Measurements from ENCODE around the gene CD28. TPM values are rescaled to one million over a fixed set of nuclear protein-coding genes. Genes with fewer than 3 reads are reported as not detected.
A peak's percentile ranks its signal among the peaks of the same experiment; 100 is the strongest.

The CD28 gene
- total RNA-seq, 6 experiments from 2014 or later, result 0.16 to 1.6 (median 0.46) TPM

DNA sequence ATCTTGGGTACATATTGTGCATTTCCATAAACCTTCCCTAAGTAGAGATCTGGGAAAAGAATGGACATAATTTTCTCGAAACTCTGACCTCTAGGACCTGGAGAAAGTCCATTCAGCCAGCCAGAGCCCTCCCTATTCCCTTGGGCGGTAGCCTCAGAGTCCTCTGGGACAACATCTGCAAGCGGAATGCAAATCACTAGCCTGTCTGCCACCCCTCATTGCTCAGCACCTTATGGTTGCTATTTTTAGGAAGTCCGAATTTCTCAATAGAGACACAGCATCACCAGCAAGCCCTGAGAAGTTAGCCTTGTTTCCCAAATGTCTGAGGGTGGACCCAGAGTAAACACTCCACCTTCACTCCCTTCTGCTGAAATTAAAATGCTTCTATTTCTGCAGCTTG is 17.6 kb upstream of the CD28 start:
- Histone ChIP-seq H3K27ac (no peak overlapping the region), H3K36me3 (no peaks in the 10 kb centered on the region), H3K4me3 (no peak overlapping the region), H3K9me3 (no peaks in the 10 kb centered on the region), H3K27me3 (no peaks in the 10 kb centered on the region), H3K4me1 (peaks cover 0 to 46% (median 0%) of the 10 kb centered on the region in 4 donors)
- TF ChIP-seq, protein P1, sequence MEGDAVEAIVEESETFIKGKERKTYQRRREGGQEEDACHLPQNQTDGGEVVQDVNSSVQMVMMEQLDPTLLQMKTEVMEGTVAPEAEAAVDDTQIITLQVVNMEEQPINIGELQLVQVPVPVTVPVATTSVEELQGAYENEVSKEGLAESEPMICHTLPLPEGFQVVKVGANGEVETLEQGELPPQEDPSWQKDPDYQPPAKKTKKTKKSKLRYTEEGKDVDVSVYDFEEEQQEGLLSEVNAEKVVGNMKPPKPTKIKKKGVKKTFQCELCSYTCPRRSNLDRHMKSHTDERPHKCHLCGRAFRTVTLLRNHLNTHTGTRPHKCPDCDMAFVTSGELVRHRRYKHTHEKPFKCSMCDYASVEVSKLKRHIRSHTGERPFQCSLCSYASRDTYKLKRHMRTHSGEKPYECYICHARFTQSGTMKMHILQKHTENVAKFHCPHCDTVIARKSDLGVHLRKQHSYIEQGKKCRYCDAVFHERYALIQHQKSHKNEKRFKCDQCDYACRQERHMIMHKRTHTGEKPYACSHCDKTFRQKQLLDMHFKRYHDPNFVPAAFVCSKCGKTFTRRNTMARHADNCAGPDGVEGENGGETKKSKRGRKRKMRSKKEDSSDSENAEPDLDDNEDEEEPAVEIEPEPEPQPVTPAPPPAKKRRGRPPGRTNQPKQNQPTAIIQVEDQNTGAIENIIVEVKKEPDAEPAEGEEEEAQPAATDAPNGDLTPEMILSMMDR (IDR thresholded peaks at IDR 0.05), result no peak
- TF ChIP-seq POLR2A (IDR thresholded peaks at IDR 0.05), result no peak
- peak in 2 of 4 donors; percentile 4 to 7 for ATAC-seq
- DNase-seq, result no peak
- intact Hi-C loops (cut with DNase I), result no loop called here
- 35% methylated on average over 4 of the region's 4 CpGs for WGBS (ENCODE audit: insufficient coverage, low coverage, low lambda C conversion rate, missing lambda C conversion rate)

DNA sequence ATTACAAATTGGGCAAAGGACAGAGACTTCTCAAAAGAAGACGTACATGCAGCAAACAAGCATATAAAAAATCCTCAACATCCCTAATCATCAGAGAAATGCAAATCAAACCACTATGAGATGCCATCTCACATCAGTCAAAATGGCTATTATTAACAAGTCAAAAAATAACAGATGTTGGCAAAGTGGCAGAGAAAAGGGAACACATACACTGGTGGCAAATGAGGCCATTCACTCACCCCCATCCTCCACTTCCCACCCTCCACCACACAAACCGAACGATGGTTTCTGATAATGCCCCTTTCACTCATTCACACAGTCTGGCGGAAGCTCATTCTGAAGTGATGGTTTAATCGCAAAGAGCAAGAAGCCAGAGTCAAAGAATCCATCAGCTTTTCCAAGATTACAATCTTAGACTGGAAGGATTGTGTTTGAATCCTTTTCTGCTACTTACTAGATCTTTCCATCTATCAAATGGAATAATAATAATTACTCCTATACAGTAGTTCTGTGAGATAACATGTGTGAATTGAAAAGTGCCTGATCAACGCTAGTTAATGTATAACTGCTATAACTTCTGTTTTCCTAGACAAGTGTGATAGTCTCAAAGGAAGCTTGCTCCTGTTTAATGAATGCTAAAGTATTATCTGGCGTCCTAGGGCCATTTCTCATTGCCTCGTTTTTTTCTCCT is 16.9 kb upstream of the CD28 start:
- 66% methylated on average over 8 of the region's 8 CpGs for WGBS (ENCODE audit: insufficient coverage, low coverage, low lambda C conversion rate, missing lambda C conversion rate)
- intact Hi-C loops (cut with DNase I), result no loop called here
- H3K27ac ChIP-seq, result no peak overlapping the region
- H3K36me3 ChIP-seq, result no peaks in the 10 kb centered on the region
- ATAC-seq, result no peak
- TF ChIP-seq, protein P1 (IDR thresholded peaks at IDR 0.05), result no peak
- no peak for TF ChIP-seq POLR2A (IDR thresholded peaks at IDR 0.05)
- no peak for DNase-seq
- H3K27me3 ChIP-seq, result no peaks in the 10 kb centered on the region
- no peak overlapping the region for H3K4me3 ChIP-seq
- H3K9me3 ChIP-seq, result no peaks in the 10 kb centered on the region
- H3K4me1 ChIP-seq, result peaks cover 0 to 46% (median 0%) of the 10 kb centered on the region in 4 donors

DNA sequence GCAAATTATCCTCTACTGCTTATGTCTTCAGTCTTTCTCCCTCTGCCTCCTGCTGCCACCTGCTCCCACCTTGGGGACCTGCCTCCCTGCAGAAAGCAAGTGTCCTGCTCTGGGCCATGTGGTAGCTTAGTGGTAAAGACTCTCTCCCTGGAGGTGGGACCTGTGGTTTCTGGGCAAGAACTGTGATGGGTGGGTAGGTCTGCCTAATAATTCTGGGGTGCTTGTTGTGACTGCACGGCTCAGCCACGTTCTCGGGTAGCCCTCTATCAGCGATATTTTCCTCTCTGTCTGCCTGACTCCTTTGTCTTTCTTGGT is 16.4 kb upstream of the CD28 start:
- no peak for ATAC-seq
- intact Hi-C loops (cut with DNase I), result no loop called here
- Histone ChIP-seq H3K36me3 (no peaks in the 10 kb centered on the region), H3K4me3 (no peak overlapping the region), H3K9me3 (no peaks in the 10 kb centered on the region), H3K27me3 (no peaks in the 10 kb centered on the region), H3K27ac (no peak overlapping the region), H3K4me1 (peaks cover 0 to 46% (median 0%) of the 10 kb centered on the region in 4 donors)
- TF ChIP-seq, protein P1 (IDR thresholded peaks at IDR 0.05), result no peak
- no peak for TF ChIP-seq POLR2A (IDR thresholded peaks at IDR 0.05)
- 65% methylated on average over 4 of the region's 4 CpGs for WGBS (ENCODE audit: insufficient coverage, low coverage, low lambda C conversion rate, missing lambda C conversion rate)
- no peak for DNase-seq

DNA sequence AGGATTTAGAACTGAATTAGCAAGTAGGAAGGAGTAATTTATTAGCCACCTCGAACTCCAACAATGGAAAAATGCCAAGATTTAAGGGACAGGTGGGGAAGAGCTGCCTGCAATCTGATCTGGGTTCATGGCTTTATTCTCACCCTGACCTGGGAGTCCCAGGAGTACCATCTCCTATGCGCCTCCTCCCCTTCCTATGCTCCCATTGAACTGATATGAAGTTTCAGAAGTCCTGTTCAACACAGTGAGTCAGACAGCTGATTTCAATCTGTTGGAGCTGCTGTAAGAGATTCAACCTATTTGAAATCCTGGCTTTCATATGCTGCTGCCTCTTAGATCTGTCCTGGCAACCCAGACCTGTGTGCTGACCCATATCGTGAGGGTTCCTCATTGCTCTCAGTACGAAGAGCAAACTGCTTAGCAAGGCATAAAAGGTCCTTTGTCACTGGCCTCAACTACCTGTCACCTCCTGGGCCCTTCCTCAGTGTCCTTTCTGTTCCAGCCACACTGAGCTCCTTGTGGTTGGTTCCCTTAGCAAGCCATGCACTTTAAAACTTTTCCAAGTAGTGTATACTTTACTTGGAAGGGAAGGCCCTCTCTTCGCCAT is 15.9 kb upstream of the CD28 start:
- H3K4me1 ChIP-seq, result peaks cover 0 to 46% (median 0%) of the 10 kb centered on the region in 4 donors
- peak overlapping the region in 2 of 3 donors; percentile 11 to 14 for H3K27ac ChIP-seq
- ATAC-seq, result peak in 1 of 4 donors; percentile 4
- no peaks in the 10 kb centered on the region for H3K27me3 ChIP-seq
- TF ChIP-seq, protein P1 (IDR thresholded peaks at IDR 0.05), result no peak
- no peak for TF ChIP-seq POLR2A (IDR thresholded peaks at IDR 0.05)
- no peak for DNase-seq
- intact Hi-C loops (cut with DNase I), result no loop called here
- no peak overlapping the region for H3K4me3 ChIP-seq
- no peaks in the 10 kb centered on the region for H3K9me3 ChIP-seq
- 73% methylated on average over 4 of the region's 5 CpGs for WGBS (ENCODE audit: insufficient coverage, low coverage, low lambda C conversion rate, missing lambda C conversion rate)
- no peaks in the 10 kb centered on the region for H3K36me3 ChIP-seq
